PC-9 (cell line): Measurements from ENCODE around the gene ANAPC16. TPM values are rescaled to one million over a fixed set of nuclear protein-coding genes. Genes with fewer than 3 reads are reported as not detected.
"Not testable (repeated sequence)": the region's sequence is repeated elsewhere in the genome, so short reads cannot be mapped to it uniquely, and the experiment has no call there.

Source experiments
- BruUV-seq: library from RNA; stranded (reverse); fragments of 400-500 nt; replicated peaks from 2 replicates; lab custom pipeline; 2021; lab: Mats Ljungman, UMichigan
- CTCF ChIA-PET: fragments of 300-600 bp; sonication (Branson Sonifier 250); formaldehyde crosslinking; loops from one replicate; lab custom pipeline; 2022; ENCODE audit warnings: antibody characterized with exemption; lab: Charles Lee
- POLR2A ChIA-PET: fragments of 300-600 bp; sonication (Branson Sonifier 250); formaldehyde crosslinking; loops from one replicate; lab custom pipeline; 2022; ENCODE audit warnings: antibody characterized with exemption; ENCODE audit not compliant: unreplicated experiment; lab: Charles Lee
- DNase-seq, 2 experiments: peaks; one replicate each; pipeline versions ENCODE4 v3.0.0 to v3.0.0-alpha.2; 2015 to 2022; ENCODE audit warnings: mixed read lengths in 1 of 2
- H2AFZ ChIP-seq: fragments of 200-600 bp; sonication (generic); 2 replicates; pipeline ENCODE4 v1.8.1; 2017; ENCODE audit warnings: antibody characterized with exemption
- H3F3A ChIP-seq: fragments of 200-600 bp; sonication (generic); 2 replicates; pipeline ENCODE4 v1.8.1; 2017; ENCODE audit warnings: antibody characterized with exemption, mild to moderate bottlenecking, low read depth; ENCODE audit not compliant: insufficient read depth
- H3K27ac ChIP-seq: fragments of 200-600 bp; sonication (generic); 2 replicates; pipeline ENCODE4 v1.6.1; 2016; ENCODE audit warnings: mixed run types
- H3K27me3 ChIP-seq: fragments of 200-600 bp; sonication (generic); 2 replicates; pipeline ENCODE4 v1.6.1; 2016; ENCODE audit warnings: low read depth, mixed run types; ENCODE audit not compliant: insufficient read depth
- H3K36me3 ChIP-seq: fragments of 200-600 bp; sonication (generic); 2 replicates; pipeline ENCODE4 v1.6.1; 2016; ENCODE audit warnings: low read depth, mixed run types
- H3K4me1 ChIP-seq: fragments of 200-600 bp; sonication (generic); replicated peaks from 2 replicates; pipeline ENCODE4 v1.6.1; 2016; ENCODE audit warnings: mixed run types; ENCODE audit not compliant: insufficient read depth
- H3K4me2 ChIP-seq: fragments of 200-600 bp; sonication (generic); 2 replicates; pipeline ENCODE4 v1.6.1; 2017; ENCODE audit warnings: mixed run types
- H3K4me3 ChIP-seq: fragments of 200-600 bp; sonication (generic); 2 replicates; pipeline ENCODE4 v1.6.1; 2016; ENCODE audit warnings: mixed run types
- H3K79me2 ChIP-seq: fragments of 200-600 bp; sonication (generic); 2 replicates; pipeline ENCODE4 v1.6.1; 2017; ENCODE audit warnings: low read depth, mixed run types
- H3K9me2 ChIP-seq: fragments of 200-600 bp; sonication (generic); 2 replicates; pipeline ENCODE4 v1.8.1; 2017; ENCODE audit warnings: mild to moderate bottlenecking; ENCODE audit not compliant: insufficient read depth
- H3K9me3 ChIP-seq: fragments of 200-600 bp; sonication (generic); 2 replicates; pipeline ENCODE4 v1.8.1; 2016; ENCODE audit warnings: low read depth; ENCODE audit not compliant: insufficient read depth
- H4K20me1 ChIP-seq: fragments of 200-600 bp; sonication (generic); 2 replicates; pipeline ENCODE4 v1.8.1; 2017; ENCODE audit not compliant: insufficient read depth
- CTCF ChIP-seq: fragments of 200-600 bp; sonication (generic); conservative IDR thresholded peaks from 2 replicates; pipeline ENCODE4 v1.6.1; 2017; ENCODE audit warnings: mixed run types, antibody characterized with exemption, mild to moderate bottlenecking, moderate library complexity
- EZH2 ChIP-seq: fragments of 200-600 bp; sonication (generic); IDR thresholded peaks from 2 replicates; pipeline ENCODE4 v1.8.0; 2017; ENCODE audit warnings: antibody characterized with exemption, low read depth
- intact Hi-C: fragments of 100-400 bp; cut with micrococcal nuclease; formaldehyde crosslinking; loops from one replicate; pipeline ENCODE4 v1.10.0; 2022; ENCODE audit not compliant: unreplicated experiment
- total RNA-seq: library from RNA; stranded (reverse); gene quantifications from 2 replicates; pipeline ENCODE4 v1.2.3, GENCODE V29; 2021

The ANAPC16 gene
- total RNA-seq, 1 experiment from 2014 or later = 171 TPM

- peak in 1 of 2 experiments; percentile 41 for DNase-seq
- Histone ChIP-seq H3K27me3 (no peaks in the 10 kb centered on the region), H3F3A (peaks cover 60% of the 10 kb centered on the region), H3K9me2 (no peaks in the 10 kb centered on the region), H3K9me3 (no peaks in the 10 kb centered on the region), H3K4me1 (peaks cover 25% of the 10 kb centered on the region), H3K27ac (peak overlapping the region; percentile 83), H3K36me3 (peaks cover 25% of the 10 kb centered on the region), H4K20me1 (peaks cover 22% of the 10 kb centered on the region), H3K4me2 (no peak overlapping the region), H3K4me3 (no peak overlapping the region), H3K79me2 (peaks cover 34% of the 10 kb centered on the region), H2AFZ (no peak overlapping the region)
- no TSS peak for BruUV-seq
- intact Hi-C loops = no loop called here
- CTCF ChIA-PET = interaction anchor here (0.7 kb wide), 2 partner anchors 54 to 1914 kb away, joined by 3 to 18 read pairs; no protein-coding TSS in a partner anchor
- POLR2A ChIA-PET = interaction anchor here (0.6 to 1.1 kb wide), 3 partner anchors 14 to 272 kb away, joined by 3 to 5 read pairs (median 4); no protein-coding TSS in a partner anchor
- TF ChIP-seq EZH2 = no peak
- TF ChIP-seq CTCF = no peak
Measured at GRCh38 chr10:72277996-72278667, 62.3 kb downstream of the ANAPC16 start.

GRCh38 chr10:72278668-72279393 is 63.0 kb downstream of the ANAPC16 start:
- Histone ChIP-seq H3K9me3 (no peaks in the 10 kb centered on the region), H3K9me2 (no peaks in the 10 kb centered on the region), H3K4me3 (no peak overlapping the region), H2AFZ (no peak overlapping the region), H3K36me3 (peaks cover 25% of the 10 kb centered on the region), H3K4me1 (peaks cover 25% of the 10 kb centered on the region), H3F3A (peaks cover 58% of the 10 kb centered on the region), H3K27ac (peak overlapping the region; percentile 83; the same call in 1 of the 2 replicates), H4K20me1 (peaks cover 22% of the 10 kb centered on the region), H3K27me3 (no peaks in the 10 kb centered on the region), H3K4me2 (no peak overlapping the region), H3K79me2 (peaks cover 34% of the 10 kb centered on the region)
- DNase-seq = no peak
- no TSS peak for BruUV-seq
- POLR2A ChIA-PET = interaction anchor here (0.5 to 0.6 kb wide), 2 partner anchors 273 to 560 kb away, joined by 4 to 6 read pairs; no protein-coding TSS in a partner anchor
- CTCF ChIA-PET = interaction anchor here (1.6 kb wide), 1 partner anchor 14 kb away, joined by 11 read pairs; no protein-coding TSS in a partner anchor
- intact Hi-C loops = no loop called here
- TF ChIP-seq EZH2 (no peak), CTCF (peak; percentile 31; the same call in 1 of the 2 replicates)

- POLR2A ChIA-PET, H2AFZ ChIP-seq, H3K9me3 ChIP-seq, DNase-seq, H3K27me3 ChIP-seq, H3K4me3 ChIP-seq, intact Hi-C loops, BruUV-seq, H3K9me2 ChIP-seq, H3K4me2 ChIP-seq, H3K27ac ChIP-seq: not testable (repeated sequence)
- Histone ChIP-seq H3F3A (peaks cover 50% of the 10 kb centered on the region), H4K20me1 (peaks cover 16% of the 10 kb centered on the region), H3K4me1 (peaks cover 25% of the 10 kb centered on the region), H3K79me2 (peaks cover 26% of the 10 kb centered on the region), H3K36me3 (peaks cover 20% of the 10 kb centered on the region)
- CTCF ChIA-PET = interaction anchor here (1.6 kb wide), 1 partner anchor 13 kb away, joined by 11 read pairs; no protein-coding TSS in a partner anchor
Measured at GRCh38 chr10:72279587-72279986, 63.8 kb downstream of the ANAPC16 start.
